D721Med (cell line): ENCODE data around the gene N4BP2L2.

Experiments
- DNase-seq: peaks from one replicate; pipeline ENCODE4 v3.0.0; 2011; ENCODE audit warnings: low spot score; ENCODE audit not compliant: insufficient read length
- FAIRE-seq: peaks from 2 replicates; lab custom pipeline; 2011; peaks lifted over from hg19 to GRCh38; lab: Jason Lieb, UNC
- TF ChIP-seq, protein P1 (sequence below): IDR thresholded peaks from 2 replicates; pipeline ENCODE4 v1.5.1; 2012; ENCODE audit warnings: mild to moderate bottlenecking, control low read depth; ENCODE audit not compliant: insufficient read depth; ENCODE audit errors: missing control alignments

The N4BP2L2 gene

DNA sequence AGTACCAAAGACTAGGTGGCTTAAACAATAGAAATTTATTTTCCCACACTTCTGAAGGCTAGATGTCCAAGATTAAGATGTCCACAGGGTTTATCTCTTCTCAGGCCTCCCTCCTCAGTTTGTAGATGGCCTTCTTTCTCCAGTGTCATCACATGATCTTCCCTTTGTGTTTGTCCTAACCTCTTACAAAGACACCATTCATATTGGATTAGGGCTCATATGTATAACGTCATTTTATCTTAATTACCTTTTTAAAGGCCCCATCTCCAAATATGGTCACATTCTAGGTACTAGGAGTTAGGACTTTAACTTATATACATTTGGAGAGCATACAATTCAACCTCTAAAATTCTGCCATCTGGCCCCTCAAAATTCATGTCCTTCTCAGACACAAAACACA is 34.3 kb downstream of the N4BP2L2 start:
- DNase-seq (no peak), FAIRE-seq (no peak)
- TF ChIP-seq, protein P1, sequence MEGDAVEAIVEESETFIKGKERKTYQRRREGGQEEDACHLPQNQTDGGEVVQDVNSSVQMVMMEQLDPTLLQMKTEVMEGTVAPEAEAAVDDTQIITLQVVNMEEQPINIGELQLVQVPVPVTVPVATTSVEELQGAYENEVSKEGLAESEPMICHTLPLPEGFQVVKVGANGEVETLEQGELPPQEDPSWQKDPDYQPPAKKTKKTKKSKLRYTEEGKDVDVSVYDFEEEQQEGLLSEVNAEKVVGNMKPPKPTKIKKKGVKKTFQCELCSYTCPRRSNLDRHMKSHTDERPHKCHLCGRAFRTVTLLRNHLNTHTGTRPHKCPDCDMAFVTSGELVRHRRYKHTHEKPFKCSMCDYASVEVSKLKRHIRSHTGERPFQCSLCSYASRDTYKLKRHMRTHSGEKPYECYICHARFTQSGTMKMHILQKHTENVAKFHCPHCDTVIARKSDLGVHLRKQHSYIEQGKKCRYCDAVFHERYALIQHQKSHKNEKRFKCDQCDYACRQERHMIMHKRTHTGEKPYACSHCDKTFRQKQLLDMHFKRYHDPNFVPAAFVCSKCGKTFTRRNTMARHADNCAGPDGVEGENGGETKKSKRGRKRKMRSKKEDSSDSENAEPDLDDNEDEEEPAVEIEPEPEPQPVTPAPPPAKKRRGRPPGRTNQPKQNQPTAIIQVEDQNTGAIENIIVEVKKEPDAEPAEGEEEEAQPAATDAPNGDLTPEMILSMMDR = no peak

GRCh38 chr13:32503727-32504126 is 34.9 kb downstream of the N4BP2L2 start:
- no peak for FAIRE-seq

DNA sequence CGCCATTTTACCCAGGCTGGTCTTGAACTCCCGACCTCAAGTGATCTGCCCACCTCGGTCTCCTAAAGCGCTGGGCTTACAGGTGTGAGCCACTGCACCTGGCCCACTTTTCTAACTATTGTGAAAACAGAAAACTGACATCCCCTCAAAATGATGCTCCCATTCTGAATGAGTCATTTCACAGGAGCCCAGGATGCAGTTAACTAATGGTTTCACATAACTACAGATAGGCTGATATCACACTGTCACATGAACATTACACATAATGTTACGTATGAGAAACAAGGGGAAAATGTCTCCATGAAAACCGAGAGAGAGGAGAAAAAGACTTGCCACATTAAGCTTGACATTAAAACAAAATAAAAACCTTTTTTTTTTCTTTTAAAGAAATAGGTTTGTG is 37.5 kb downstream of the N4BP2L2 start:
- DNase-seq (no peak), FAIRE-seq (no peak)
- TF ChIP-seq, protein P1 = no peak

More at GRCh38 chr13:32503727-32504126, 34.9 kb downstream of the N4BP2L2 start:
- no peak for DNase-seq
- TF ChIP-seq, protein P1 = no peak

DNA sequence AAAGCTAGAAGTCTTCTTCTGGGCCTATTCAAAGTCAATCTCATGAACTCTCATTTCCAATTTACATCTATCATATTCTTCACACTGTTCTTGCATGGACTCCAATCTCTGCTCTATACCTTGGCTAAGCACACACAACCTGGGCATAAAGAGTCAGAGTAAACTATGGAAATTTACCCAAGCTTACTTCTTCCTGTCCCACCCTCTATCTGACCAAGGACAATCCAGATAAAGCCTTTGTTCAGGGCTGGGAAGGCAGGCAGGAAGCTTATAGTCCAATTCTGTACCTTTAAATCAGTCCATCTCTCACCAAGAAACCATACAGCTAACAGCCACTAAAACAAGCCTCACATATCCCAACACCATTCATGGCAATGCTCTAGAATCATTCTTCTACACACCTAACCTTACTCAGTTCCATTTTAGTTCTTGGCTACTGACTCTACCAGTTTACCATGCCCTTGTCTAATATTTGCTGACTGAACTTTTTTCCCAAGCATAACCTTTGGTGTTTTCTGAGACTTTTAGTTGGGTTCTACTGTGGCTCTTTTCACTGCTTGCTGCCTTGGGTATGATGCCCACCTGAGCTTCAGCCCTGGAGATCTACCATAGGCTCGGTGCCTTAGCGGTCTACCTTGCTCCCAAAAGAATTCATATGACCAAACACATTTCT is 38.9 kb downstream of the N4BP2L2 start:
- TF ChIP-seq, protein P1 = no peak
- FAIRE-seq (no peak), DNase-seq (no peak)

DNA sequence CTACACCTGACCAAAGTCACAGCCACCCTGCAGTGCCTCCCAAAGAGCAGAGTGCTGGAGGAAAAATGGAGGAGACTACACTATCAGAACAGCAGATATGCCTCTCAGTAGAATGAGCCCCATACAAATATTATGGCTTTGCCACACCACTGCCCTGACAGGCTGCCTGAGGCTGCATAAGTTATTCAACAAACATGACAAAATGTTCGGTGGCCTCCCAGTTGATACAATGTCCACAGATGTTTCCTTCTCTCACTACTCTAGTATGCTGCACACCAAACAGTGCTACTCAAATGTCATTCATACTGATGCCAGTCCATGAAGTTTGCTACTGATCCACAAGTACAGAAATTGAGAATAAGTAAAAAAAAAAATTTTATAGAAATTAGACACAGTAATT is 41.0 kb downstream of the N4BP2L2 start:
- TF ChIP-seq, protein P1 = no peak
- DNase-seq (no peak), FAIRE-seq (no peak)

DNA sequence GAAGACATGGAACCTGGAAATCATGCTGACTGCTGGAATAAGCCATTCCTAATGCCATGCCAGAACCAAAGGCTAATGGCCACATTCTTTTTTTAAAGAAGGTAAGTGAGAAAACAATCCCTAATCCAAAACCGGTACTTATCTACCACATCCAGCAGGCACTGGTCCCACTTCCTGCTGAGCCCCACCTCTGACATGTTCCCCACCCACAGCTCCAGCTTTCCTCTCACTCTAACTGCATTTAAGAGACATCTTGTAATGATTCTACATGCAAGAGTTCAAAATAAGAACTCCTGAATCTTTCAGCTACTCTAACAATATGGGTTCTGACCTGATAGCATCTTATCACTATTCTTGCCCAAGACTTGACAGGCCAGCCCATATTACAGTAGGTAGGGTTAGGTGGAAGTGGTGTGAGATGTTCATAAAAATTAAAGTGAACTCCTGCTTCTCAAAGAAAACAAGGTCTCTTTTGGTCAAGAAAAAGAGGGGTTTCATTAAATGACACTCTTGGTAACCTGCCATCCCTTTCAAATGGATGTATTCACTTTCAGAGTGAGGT is 41.9 kb downstream of the N4BP2L2 start:
- TF ChIP-seq, protein P1 = no peak
- DNase-seq = no peak
- FAIRE-seq = no peak

GRCh38 chr13:32495841-32496240 is 42.8 kb downstream of the N4BP2L2 start:
- TF ChIP-seq, protein P1 = no peak
- DNase-seq (no peak), FAIRE-seq (no peak)
